ENCODE results near the gene CLNK.

GRCh38 chr4:10480616-10481015 is 204.0 kb downstream of the CLNK start:
- no peak for TF ChIP-seq SRF (IDR thresholded peaks at IDR 0.05; ENCODE audit: low read depth)
- TF ChIP-seq EZH2 (IDR thresholded peaks at IDR 0.05) = no peak
- TF ChIP-seq MAX (IDR thresholded peaks at IDR 0.05) = no peak
- TF ChIP-seq CTCF (IDR thresholded peaks at IDR 0.05 in 2 of 3, conservative IDR thresholded peaks at IDR 0.05 in 1 of 3; ENCODE audit: borderline replicate concordance in 1 of 3, insufficient read depth in 1 of 3, low read depth in 2 of 3, low read length in 2 of 3) = no peak
- TF ChIP-seq SIN3A (IDR thresholded peaks at IDR 0.05; ENCODE audit: low read depth) = no peak
- TF ChIP-seq POLR2A (IDR thresholded peaks at IDR 0.05; ENCODE audit: borderline replicate concordance, extremely low read depth, insufficient read depth, insufficient read length) = no peak
- no peak for TF ChIP-seq TCF7L2 (IDR thresholded peaks at IDR 0.05; ENCODE audit: borderline replicate concordance, extremely low read depth, insufficient read depth, insufficient read length)
- no peak for TF ChIP-seq EGR1 (IDR thresholded peaks at IDR 0.05; ENCODE audit: low read depth)
- TF ChIP-seq JUND (IDR thresholded peaks at IDR 0.05) = no peak
- TF ChIP-seq FOSL1 (IDR thresholded peaks at IDR 0.05; ENCODE audit: low read depth) = no peak

Measured in HCT116 (cell line).